Endodermal cell (in vitro differentiated cells): ENCODE data around the gene SLC26A1. TPM values are rescaled to one million over a fixed set of nuclear protein-coding genes. Genes with fewer than 3 reads are reported as not detected.

Source experiments
- DNase-seq: peaks from one replicate; pipeline ENCODE4 v3.0.0-alpha.2; 2017
- H3K27ac ChIP-seq: 2 replicates; pipeline ENCODE4 v1.5.1; 2013; ENCODE audit warnings: mild to moderate bottlenecking, low read depth, low read length, moderate library complexity
- H3K27me3 ChIP-seq: 2 replicates; pipeline ENCODE4 v1.6.1; 2013; ENCODE audit warnings: mild to moderate bottlenecking, low read length, moderate library complexity; ENCODE audit not compliant: insufficient read depth, control insufficient read depth, poor library complexity, severe bottlenecking
- H3K36me3 ChIP-seq: 2 replicates; pipeline ENCODE4 v1.7.0; 2013; ENCODE audit warnings: mild to moderate bottlenecking, low read length, moderate library complexity; ENCODE audit not compliant: control insufficient read depth, insufficient read depth
- H3K4me1 ChIP-seq: one replicate; pipeline ENCODE4 v1.7.0; 2013; ENCODE audit warnings: low read length; ENCODE audit not compliant: control insufficient read depth, insufficient read depth
- H3K4me3 ChIP-seq: 2 replicates; pipeline ENCODE4 v1.5.1; 2013; ENCODE audit warnings: mild to moderate bottlenecking, low read length, moderate library complexity
- H3K9ac ChIP-seq: 2 replicates; pipeline ENCODE4 v1.6.1; 2013; ENCODE audit warnings: mild to moderate bottlenecking, low read length, moderate library complexity; ENCODE audit not compliant: poor library complexity, severe bottlenecking; ENCODE audit errors: extremely low read depth
- H3K9me3 ChIP-seq: 2 replicates; pipeline ENCODE4 v1.6.1; 2013; ENCODE audit warnings: mild to moderate bottlenecking, low read length, moderate library complexity; ENCODE audit not compliant: control insufficient read depth
- H3K27ac Mint-ChIP-seq: 2 replicates; pipeline ENCODE4 v1.8.0; 2020; ENCODE audit warnings: mixed read lengths
- H3K27me3 Mint-ChIP-seq: 2 replicates; pipeline ENCODE4 v1.8.0; 2021; ENCODE audit warnings: mild to moderate bottlenecking, mixed read lengths; ENCODE audit not compliant: insufficient read depth
- H3K36me3 Mint-ChIP-seq: 2 replicates; pipeline ENCODE4 v1.8.0; 2020; ENCODE audit warnings: low read depth, mixed read lengths
- H3K4me1 Mint-ChIP-seq: 2 replicates; pipeline ENCODE4 v1.8.0; 2020; ENCODE audit warnings: mixed read lengths
- H3K4me3 Mint-ChIP-seq: 2 replicates; pipeline ENCODE4 v1.8.0; 2020; ENCODE audit warnings: mild to moderate bottlenecking, moderate library complexity, mixed read lengths
- H3K9me3 Mint-ChIP-seq: 2 replicates; pipeline ENCODE4 v1.8.0; 2020; ENCODE audit warnings: mild to moderate bottlenecking, mixed read lengths
- WGBS, 2 experiments: methylation state at CpG; one replicate each; pipeline versions ENCODE4 v1.1.5 to v1.1.7; 2013; ENCODE audit warnings: missing lambda C conversion rate in 2 of 2, mixed read lengths in 1 of 2; ENCODE audit not compliant: insufficient coverage in 1 of 2, insufficient read length in 1 of 2; 5-methylcytosine and 5-hydroxymethylcytosine counted together
- total RNA-seq, 2 donors: library from RNA; stranded (reverse); fragmentation: NEBNext Ultra II Directional in 1 of 2; extraction: Animal tissue kit (Norgen Biotek cat#: 25700) in 1 of 2; gene quantifications; 2 replicates in 1 of 2; 3 replicates in 1 of 2; pipeline ENCODE4 v1.2.1, GENCODE V29; 2021
- TF ChIP-seq, protein P1 (sequence below): fragments of 200-600 bp; sonication (generic); conservative IDR thresholded peaks from 2 replicates; pipeline ENCODE4 v1.5.0; 2021; ENCODE audit warnings: antibody characterized with exemption, mild to moderate bottlenecking

SLC26A1 gene
- total RNA-seq, 2 donors from 2014 or later, result 0.55 to 1.0 TPM

DNA sequence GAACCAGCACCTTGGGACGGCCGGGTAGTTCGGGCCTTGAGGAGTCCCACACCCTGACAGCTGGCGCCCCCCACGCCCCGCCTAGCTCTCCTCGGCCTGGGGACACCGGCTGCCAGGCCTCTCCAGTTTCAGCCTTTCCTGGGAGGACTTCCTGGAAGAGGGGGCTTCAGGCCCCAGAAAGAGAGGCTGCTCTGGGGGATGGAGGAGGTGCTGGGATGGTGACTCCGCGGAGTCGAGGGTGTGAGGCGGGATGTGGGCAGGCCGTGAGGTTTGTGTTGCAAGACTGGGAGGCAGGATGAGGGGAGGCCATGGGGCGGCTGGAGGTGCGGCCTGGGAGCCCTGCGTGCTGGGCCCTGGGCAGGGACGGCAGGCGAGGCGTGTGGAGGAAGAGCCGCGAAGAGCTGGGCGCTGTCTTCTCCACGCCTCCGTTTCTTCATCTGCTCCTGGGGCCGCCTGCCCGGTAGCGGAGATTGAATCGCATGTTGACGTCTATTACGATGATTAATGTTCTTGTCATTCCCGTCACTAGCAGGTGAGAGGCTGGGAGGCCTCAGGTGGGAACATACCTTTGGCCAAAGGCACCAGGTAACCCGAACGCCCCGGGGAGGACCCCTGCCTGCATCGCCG lies 17.3 kb upstream of the SLC26A1 start:
- Histone ChIP-seq H3K4me1 (peaks cover 3% of the 10 kb centered on the region), H3K27ac (no peak overlapping the region), H3K9me3 (peaks cover 10% of the 10 kb centered on the region), H3K27me3 (peaks cover 53% of the 10 kb centered on the region), H3K36me3 (peaks cover 8% of the 10 kb centered on the region), H3K4me3 (no peak overlapping the region), H3K9ac (no peak overlapping the region)
- H3K4me3 Mint-ChIP-seq, result peak overlapping the region; percentile 42
- peaks cover 16% of the 10 kb centered on the region for H3K9me3 Mint-ChIP-seq
- peak; percentile 81 for DNase-seq
- peaks cover 47% of the 10 kb centered on the region for H3K27me3 Mint-ChIP-seq
- H3K27ac Mint-ChIP-seq, result peak overlapping the region; percentile 21
- H3K4me1 Mint-ChIP-seq, result peaks cover 6% of the 10 kb centered on the region
- TF ChIP-seq, protein P1, sequence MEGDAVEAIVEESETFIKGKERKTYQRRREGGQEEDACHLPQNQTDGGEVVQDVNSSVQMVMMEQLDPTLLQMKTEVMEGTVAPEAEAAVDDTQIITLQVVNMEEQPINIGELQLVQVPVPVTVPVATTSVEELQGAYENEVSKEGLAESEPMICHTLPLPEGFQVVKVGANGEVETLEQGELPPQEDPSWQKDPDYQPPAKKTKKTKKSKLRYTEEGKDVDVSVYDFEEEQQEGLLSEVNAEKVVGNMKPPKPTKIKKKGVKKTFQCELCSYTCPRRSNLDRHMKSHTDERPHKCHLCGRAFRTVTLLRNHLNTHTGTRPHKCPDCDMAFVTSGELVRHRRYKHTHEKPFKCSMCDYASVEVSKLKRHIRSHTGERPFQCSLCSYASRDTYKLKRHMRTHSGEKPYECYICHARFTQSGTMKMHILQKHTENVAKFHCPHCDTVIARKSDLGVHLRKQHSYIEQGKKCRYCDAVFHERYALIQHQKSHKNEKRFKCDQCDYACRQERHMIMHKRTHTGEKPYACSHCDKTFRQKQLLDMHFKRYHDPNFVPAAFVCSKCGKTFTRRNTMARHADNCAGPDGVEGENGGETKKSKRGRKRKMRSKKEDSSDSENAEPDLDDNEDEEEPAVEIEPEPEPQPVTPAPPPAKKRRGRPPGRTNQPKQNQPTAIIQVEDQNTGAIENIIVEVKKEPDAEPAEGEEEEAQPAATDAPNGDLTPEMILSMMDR, result no peak
- 10 to 11% methylated on average over 10 to 36 of the region's 36 CpGs for WGBS, 2 experiments
- H3K36me3 Mint-ChIP-seq, result peaks cover 8% of the 10 kb centered on the region

DNA sequence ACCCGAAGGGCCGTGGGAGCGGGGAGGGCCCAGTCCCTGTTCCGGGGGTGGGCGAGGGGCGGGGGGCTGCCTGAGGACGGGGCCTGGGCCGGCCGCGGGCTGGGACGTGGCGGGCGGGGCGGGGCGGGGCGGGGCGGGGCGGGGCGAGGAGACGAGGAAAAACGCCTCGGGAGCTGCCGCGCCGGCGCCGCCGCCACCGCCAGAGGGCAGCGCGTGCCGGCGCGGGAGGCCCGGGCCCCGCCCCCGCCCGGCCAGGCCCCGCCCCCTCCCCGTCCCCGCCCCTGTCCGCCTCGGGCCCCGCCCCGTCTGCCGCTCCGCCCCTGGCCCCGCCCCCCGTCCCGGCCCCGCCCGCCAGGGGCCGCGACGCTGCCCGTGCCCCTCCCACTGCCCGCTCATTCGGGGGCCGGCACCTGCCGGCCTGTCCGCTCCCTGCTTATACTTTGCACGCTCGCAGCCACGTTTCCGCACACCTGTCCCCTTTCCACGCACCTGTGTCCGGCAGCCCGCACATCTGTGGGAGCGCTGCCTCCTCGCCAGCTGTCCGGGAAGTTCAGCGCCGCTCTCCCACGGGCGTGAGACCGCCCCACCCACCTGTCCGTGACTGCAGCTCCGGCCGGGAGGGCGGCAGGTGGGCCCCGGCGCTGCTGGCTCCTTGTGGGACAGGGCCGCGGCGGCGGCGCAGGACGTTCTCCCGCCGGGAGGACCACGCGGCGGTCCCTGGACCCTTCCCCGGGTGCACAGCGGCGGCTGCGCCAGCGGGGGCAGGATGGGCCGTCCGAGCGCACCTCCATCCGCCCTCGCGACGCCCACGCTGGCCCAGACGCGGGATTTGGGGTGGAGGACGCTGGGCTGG lies 16.6 kb upstream of the SLC26A1 start:
- DNase-seq, result peak; percentile 89
- H3K4me3 ChIP-seq, result peak overlapping the region; percentile 73
- H3K4me3 Mint-ChIP-seq, result peak overlapping the region; percentile 47
- H3K27me3 Mint-ChIP-seq, result peaks cover 52% of the 10 kb centered on the region
- H3K36me3 Mint-ChIP-seq, result peaks cover 8% of the 10 kb centered on the region
- peaks cover 16% of the 10 kb centered on the region for H3K9me3 Mint-ChIP-seq
- H3K4me1 ChIP-seq, result peaks cover 3% of the 10 kb centered on the region
- H3K9me3 ChIP-seq, result peaks cover 10% of the 10 kb centered on the region
- no peak overlapping the region for H3K9ac ChIP-seq
- H3K27me3 ChIP-seq, result peaks cover 61% of the 10 kb centered on the region
- WGBS, 2 experiments, result 2% methylated on average over 30 to 92 of the region's 109 CpGs
- no peak overlapping the region for H3K27ac ChIP-seq
- H3K27ac Mint-ChIP-seq, result no peak overlapping the region
- peaks cover 6% of the 10 kb centered on the region for H3K4me1 Mint-ChIP-seq
- peaks cover 8% of the 10 kb centered on the region for H3K36me3 ChIP-seq
- TF ChIP-seq, protein P1, result peak; percentile 50

DNA sequence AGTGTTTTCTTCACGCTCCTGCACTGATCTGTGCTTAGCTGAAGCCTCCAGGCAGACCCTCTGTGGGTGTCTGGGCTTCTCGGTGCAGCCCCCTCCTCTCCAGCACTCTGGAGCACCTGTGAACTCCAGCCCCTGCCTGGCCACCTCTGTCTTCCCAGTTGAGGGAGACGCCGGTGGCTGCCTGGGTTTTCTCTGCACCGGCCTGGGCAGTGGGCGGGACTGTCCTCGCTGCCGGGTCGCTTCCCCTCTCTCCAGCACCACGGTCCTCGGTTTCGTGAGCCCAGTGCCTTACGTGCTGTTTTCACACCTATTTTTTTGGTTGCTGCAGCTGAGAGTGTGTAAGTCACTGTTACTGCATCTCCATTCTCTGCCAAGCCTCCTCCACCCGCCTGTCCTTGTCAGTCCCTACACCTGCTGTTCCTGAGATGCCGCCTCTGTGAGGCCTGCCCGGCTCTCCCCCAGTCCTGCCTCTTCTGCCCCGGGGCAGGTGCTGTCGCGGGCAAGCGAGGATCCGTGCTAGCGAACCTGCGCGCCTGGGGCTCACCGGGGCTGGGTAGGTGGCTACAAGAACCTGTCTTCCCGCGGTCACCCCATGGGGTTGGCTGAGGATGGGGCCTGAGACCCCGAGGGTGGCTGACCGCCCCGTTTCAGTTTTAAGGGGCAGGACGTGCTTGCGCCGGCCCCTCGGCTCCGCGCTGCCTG lies 15.8 kb upstream of the SLC26A1 start:
- peak overlapping the region; percentile 47 for H3K4me3 Mint-ChIP-seq

More for the DNA sequence above, 15.8 kb upstream of the SLC26A1 start:
- no peak overlapping the region for H3K27ac ChIP-seq
- TF ChIP-seq, protein P1, result no peak
- DNase-seq, result peak; percentile 79
- H3K9me3 Mint-ChIP-seq, result peaks cover 16% of the 10 kb centered on the region
- H3K36me3 ChIP-seq, result peaks cover 4% of the 10 kb centered on the region
- H3K9me3 ChIP-seq, result peaks cover 10% of the 10 kb centered on the region
- peaks cover 68% of the 10 kb centered on the region for H3K27me3 ChIP-seq
- no peak overlapping the region for H3K27ac Mint-ChIP-seq
- WGBS, 2 experiments, result 9 to 12% methylated on average over 23 to 36 of the region's 36 CpGs
- peaks cover 5% of the 10 kb centered on the region for H3K36me3 Mint-ChIP-seq
- H3K9ac ChIP-seq, result no peak overlapping the region
- H3K27me3 Mint-ChIP-seq, result peaks cover 60% of the 10 kb centered on the region
- peaks cover 3% of the 10 kb centered on the region for H3K4me1 ChIP-seq
- H3K4me1 Mint-ChIP-seq, result peaks cover 6% of the 10 kb centered on the region
- peak overlapping the region; percentile 73 for H3K4me3 ChIP-seq
